Retinal pigment epithelial cell (primary cell): ENCODE measurements around the gene PDS5A.
"Not testable (repeated sequence)": the region's sequence is repeated elsewhere in the genome, so short reads cannot be mapped to it uniquely, and the experiment has no call there.

Experiments
- DNase-seq: peaks from one replicate; pipeline ENCODE4 v3.0.0-alpha.2; 2010; ENCODE audit warnings: low read depth
- H3K4me3 ChIP-seq: 2 replicates; pipeline ENCODE4 v1.5.1; 2011; ENCODE audit warnings: mild to moderate bottlenecking, low read length, control low read depth, moderate library complexity
- TF ChIP-seq, protein P1 (sequence below): conservative IDR thresholded peaks from 2 replicates; pipeline ENCODE4 v1.5.1; 2011; ENCODE audit warnings: low read depth, low read length, control low read depth, inconsistent platforms

PDS5A gene

DNA sequence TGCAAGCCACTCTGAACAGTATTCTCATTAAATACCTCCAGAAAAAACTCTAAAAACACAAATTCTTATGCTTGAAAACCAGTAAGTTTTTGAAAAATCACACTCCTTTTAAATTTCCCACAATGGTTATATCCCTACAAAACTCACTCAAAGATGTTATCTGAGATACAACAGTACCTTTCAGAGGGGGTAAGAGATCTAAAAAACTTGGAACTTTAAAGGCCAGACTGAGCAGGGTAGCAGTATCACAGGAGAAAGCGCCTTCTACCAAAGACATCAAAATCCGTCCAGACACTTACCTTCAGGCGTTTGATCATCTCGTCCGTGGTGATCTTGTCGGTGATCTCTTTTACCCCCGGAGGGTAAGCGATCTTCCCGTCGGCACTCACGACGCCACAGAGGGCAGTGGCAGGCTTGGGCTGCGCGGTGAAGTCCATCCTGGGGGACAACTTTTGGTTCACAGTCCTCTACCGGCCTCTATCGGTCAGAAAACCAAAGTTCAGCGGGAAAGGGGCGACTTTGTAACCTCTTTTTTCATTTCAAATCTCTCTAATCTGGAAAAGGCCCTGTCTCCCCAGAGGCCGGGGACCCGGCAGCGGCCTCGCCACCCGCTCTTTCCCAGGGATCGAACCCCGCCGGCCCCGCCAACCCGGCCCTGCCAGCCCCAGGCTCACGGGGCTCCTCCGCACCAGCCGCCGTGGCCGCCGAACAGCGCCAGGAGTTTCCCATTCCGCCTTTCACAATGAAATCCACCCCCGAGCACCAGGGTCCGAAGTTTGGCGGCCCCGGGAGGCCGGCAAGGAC, 1.4 kb downstream of the PDS5A start:
- H3K4me3 ChIP-seq = peak overlapping the region; percentile 86
- peak; percentile 47 for DNase-seq
- TF ChIP-seq, protein P1, sequence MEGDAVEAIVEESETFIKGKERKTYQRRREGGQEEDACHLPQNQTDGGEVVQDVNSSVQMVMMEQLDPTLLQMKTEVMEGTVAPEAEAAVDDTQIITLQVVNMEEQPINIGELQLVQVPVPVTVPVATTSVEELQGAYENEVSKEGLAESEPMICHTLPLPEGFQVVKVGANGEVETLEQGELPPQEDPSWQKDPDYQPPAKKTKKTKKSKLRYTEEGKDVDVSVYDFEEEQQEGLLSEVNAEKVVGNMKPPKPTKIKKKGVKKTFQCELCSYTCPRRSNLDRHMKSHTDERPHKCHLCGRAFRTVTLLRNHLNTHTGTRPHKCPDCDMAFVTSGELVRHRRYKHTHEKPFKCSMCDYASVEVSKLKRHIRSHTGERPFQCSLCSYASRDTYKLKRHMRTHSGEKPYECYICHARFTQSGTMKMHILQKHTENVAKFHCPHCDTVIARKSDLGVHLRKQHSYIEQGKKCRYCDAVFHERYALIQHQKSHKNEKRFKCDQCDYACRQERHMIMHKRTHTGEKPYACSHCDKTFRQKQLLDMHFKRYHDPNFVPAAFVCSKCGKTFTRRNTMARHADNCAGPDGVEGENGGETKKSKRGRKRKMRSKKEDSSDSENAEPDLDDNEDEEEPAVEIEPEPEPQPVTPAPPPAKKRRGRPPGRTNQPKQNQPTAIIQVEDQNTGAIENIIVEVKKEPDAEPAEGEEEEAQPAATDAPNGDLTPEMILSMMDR = peak; percentile 92

DNA sequence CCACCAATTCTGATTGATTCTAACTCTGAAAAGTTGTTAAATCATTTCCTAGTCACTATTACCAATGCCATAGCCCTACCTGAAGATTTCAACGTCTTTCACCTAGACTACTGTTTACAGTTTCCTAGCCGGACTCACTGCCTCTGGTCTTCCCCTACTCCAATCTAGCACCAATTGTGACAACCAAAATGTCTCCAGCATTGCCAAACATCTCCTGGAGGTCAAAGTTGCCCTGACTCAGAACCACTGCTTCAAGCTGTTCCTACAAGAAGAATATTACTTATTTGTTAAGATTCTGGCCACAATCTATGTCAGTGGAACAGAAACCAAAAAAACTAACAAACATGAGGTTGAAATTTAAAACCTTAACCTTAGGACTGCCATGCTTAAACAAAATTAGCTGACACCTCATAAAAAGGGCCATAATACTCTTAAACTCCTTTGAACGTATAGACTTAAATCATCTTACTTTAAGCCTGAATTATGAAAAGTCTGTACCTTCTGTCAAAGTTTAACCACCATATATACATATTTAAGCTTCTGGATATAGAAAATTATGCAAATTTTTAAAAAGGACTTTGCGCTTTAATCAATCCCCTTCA, 2.1 kb downstream of the PDS5A start:
- H3K4me3 ChIP-seq = peak overlapping the region; percentile 86
- TF ChIP-seq, protein P1 = no peak
- no peak for DNase-seq

DNA sequence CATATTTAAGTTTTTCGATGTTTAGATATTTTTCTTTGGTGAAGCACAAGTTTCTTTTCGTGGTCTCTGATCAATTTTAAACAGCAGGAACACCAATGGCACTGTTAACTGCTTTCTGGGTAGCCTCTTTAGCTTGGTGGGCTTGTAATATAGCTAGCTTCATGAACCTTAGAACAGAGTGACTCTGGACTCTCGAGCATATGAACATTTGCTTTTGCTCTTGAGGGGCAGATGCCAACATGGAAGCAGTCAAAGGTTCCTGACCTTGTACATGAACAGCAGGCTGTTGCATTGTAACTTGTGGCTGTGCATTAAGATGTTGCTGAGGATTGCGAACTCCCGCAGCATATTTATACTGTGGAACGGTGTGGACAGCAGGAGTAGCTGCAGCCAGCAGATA, 4.7 kb downstream of the PDS5A start:
- DNase-seq, H3K4me3 ChIP-seq: not testable (repeated sequence)

DNA sequence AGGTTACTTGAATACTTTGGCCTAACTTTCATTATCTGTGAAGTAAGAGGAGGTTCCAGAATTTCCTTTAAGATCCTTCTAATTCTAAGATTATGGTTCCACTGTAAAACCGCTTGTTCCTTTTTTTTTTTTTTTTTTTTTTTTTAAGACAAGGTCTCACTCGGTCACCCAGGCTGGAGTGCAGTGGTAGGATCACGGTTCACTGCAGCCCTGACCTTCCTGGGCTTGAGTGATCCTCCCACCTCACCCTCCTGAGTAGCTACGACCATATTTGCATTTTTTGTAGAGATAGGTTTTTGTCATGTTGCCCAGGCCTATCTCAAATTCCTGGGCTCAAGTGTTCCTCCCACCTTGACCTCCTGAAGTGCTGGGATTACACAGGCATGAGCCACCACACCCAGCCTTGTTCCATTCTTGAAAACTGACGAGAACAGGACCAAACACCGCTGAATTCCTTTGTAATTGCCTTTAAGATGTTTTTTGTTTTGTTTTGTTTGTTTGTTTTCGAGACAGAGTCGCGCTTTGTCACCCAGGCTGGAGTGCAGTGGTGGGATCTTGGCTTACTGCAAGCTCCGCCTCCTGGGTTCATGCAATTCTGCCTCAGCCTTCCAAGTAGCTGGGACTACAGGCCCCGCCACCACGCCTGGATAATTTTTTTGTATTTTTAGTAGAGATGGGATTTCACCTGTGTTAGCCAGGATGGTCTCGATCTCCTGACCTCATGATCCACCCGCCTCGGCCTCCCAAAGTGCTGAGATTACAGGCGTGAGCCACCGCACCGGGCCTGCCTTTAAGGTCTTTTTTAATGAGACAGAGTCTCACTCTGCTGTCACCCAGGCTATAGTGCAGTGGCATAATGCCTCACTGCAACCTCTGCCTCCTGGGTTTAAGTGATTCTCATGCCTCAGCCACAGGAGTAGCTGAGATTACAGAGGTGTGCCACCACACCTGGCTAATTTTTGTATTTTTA, 6.8 kb downstream of the PDS5A start:
- DNase-seq = no peak
- TF ChIP-seq, protein P1 = no peak
- H3K4me3 ChIP-seq = no peak overlapping the region

DNA sequence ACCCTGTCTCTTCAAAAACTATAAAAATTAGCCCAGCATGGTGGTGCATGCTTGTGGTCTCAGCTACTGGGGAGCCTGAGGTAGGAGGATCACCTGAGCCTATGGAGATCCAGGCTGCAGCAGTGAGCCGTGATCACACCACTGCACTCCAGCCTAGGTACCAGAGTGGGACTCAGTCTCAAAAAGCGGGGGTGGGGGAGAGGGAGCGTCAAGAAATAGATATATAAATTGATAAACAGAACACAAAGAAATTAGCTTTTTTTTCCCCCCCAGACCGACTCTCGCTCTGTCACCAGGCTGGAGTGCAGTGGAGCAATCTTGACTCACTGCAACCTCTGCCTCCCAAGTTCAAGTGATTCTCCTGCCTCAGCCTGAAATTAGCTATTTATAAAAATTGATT, 14.1 kb downstream of the PDS5A start:
- TF ChIP-seq, protein P1 = no peak
- no peak overlapping the region for H3K4me3 ChIP-seq

DNA sequence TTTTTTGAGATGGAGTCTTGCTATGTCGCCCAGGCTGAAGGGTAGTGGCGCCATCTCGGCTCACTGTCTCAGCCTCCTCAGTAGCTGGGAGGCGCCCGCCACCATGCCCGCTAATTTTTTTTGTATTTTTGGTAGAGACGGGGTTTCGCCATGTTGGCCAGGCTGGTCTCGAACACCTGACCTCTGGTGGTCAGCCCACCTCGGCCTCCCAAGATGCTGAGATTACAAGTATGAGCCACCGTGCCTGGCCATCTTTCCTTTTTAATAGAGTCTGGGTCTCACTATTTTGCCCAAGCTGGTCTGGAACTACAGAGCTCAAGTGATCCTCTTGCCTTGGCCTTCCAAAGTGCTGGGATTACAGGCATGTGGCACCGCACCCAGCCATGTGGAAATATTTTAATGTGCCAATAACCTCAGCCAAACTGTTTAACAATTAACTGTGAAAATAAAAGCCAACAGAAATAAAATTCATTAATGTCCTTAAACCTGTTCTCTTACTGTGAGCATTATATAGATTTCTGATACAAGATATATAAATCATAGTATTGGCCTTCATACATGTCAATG, 16.3 kb downstream of the PDS5A start:
- no peak overlapping the region for H3K4me3 ChIP-seq
- TF ChIP-seq, protein P1 = no peak
- DNase-seq = no peak

More for the DNA sequence above, 14.1 kb downstream of the PDS5A start:
- DNase-seq = no peak
